HCT116 (cell line): ENCODE data around the gene EIF5AL1. TPM values are rescaled to one million over a fixed set of nuclear protein-coding genes. Genes with fewer than 3 reads are reported as not detected.
"Not testable (repeated sequence)": the region's sequence is repeated elsewhere in the genome, so short reads cannot be mapped to it uniquely, and the experiment has no call there.

Experiments
- ATAC-seq: fragments of 200-7000 bp; cut with Tn5 transposase; 2 replicates; pipeline ENCODE4 v1.9.1; 2020; ENCODE audit warnings: mild to moderate bottlenecking, moderate library complexity
- BruUV-seq: library from RNA; stranded (reverse); fragments of 400-500 nt; replicated peaks from 2 replicates; lab custom pipeline; 2021; lab: Mats Ljungman, UMichigan
- CTCF ChIA-PET: fragments of 300-600 bp; sonication (Branson Sonifier 250); formaldehyde crosslinking; loops from one replicate; lab custom pipeline; 2021; ENCODE audit warnings: antibody characterized with exemption; lab: Charles Lee
- POLR2A ChIA-PET: fragments of 300-600, 350-600 bp; sonication (Branson Sonifier 250); formaldehyde crosslinking; loops from one replicate; lab custom pipeline; 2021; ENCODE audit warnings: antibody characterized with exemption; lab: Charles Lee
- RAD21 ChIA-PET, 2 experiments: fragments of 300-600 bp; sonication (Branson Sonifier 250); formaldehyde crosslinking; loops; one replicate each; lab custom pipeline; 2023; ENCODE audit warnings: low total read pairs in 2 of 2; ENCODE audit not compliant: uncharacterized antibody in 2 of 2, unreplicated experiment in 2 of 2, low non-redundant PET in 1 of 2; lab: Charles Lee
- DNase-seq: peaks from one replicate; pipeline ENCODE4 v3.0.0-alpha.2; 2010; ENCODE audit warnings: low read depth, low spot score
- H2AFZ ChIP-seq: fragments of 200-600 bp; shearing (Covaris generic), sonication (generic); 2 replicates; pipeline ENCODE4 v1.6.1; 2017; ENCODE audit warnings: low read depth, mixed run types, mixed read lengths, antibody characterized with exemption, low read length; ENCODE audit not compliant: poor library complexity, severe bottlenecking
- H3K27ac ChIP-seq: 2 replicates; pipeline ENCODE4 v1.5.1; 2012; ENCODE audit warnings: low read depth, low read length
- H3K27me3 ChIP-seq: fragments of 200-600 bp; sonication (generic); 2 replicates; pipeline ENCODE4 v1.6.1; 2016; ENCODE audit warnings: mixed run types, low read length, mixed read lengths; ENCODE audit not compliant: insufficient read depth
- H3K36me3 ChIP-seq, 2 experiments: fragments of 200-500 bp in 1 of 2; fragments of 200-600 bp in 1 of 2; sonication (Bioruptor generic) in 1 of 2; sonication (generic) in 1 of 2; 2 replicates each; pipeline versions ENCODE4 v1.5.1 to v1.6.1; 2014 to 2016; ENCODE audit warnings: low read length in 2 of 2, inconsistent platforms in 1 of 2, mixed read lengths in 1 of 2, mixed run types in 1 of 2; ENCODE audit not compliant: insufficient read depth in 2 of 2, control insufficient read depth in 1 of 2
- H3K4me1 ChIP-seq, 2 experiments: fragments of 200-600 bp in 1 of 2; sonication (generic) in 1 of 2; 2 replicates each; pipeline versions ENCODE4 v1.5.1 to v1.6.1; 2012 to 2017; ENCODE audit warnings: low read length in 2 of 2, inconsistent platforms in 1 of 2, mild to moderate bottlenecking in 1 of 2, mixed read lengths in 1 of 2, mixed run types in 1 of 2, moderate library complexity in 1 of 2; ENCODE audit not compliant: insufficient read depth in 2 of 2, control insufficient read depth in 1 of 2
- H3K4me2 ChIP-seq: fragments of 200-600 bp; sonication (generic); 2 replicates; pipeline ENCODE4 v1.6.1; 2017; ENCODE audit warnings: mixed run types, low read length, mixed read lengths
- H3K4me3 ChIP-seq, 2 experiments: fragments of 200-600 bp in 1 of 2; sonication (generic) in 1 of 2; replicated peaks in 1 of 2; 2 replicates each; pipeline ENCODE4 v1.5.1; 2011 to 2016; ENCODE audit warnings: low read length in 2 of 2, control low read depth in 1 of 2, low read depth in 1 of 2, mild to moderate bottlenecking in 1 of 2, mixed read lengths in 1 of 2, mixed run types in 1 of 2
- H3K79me2 ChIP-seq: fragments of 200-600 bp; sonication (generic); 2 replicates; pipeline ENCODE4 v1.6.1; 2017; ENCODE audit warnings: mild to moderate bottlenecking, mixed run types, low read length, moderate library complexity, mixed read lengths; ENCODE audit not compliant: insufficient read depth
- H3K9ac ChIP-seq: fragments of 200-600 bp; sonication (generic); 2 replicates; pipeline ENCODE4 v1.6.1; 2016; ENCODE audit warnings: low read length, mixed read lengths
- H3K9me2 ChIP-seq: fragments of 200-600 bp; sonication (generic), shearing (Covaris generic); 2 replicates; pipeline ENCODE4 v1.6.1; 2017; ENCODE audit warnings: mixed run types, mild to moderate bottlenecking, moderate library complexity; ENCODE audit not compliant: insufficient read depth
- H3K9me3 ChIP-seq, 2 experiments: fragments of 200-500 bp in 1 of 2; fragments of 200-600 bp in 1 of 2; sonication (Bioruptor generic) in 1 of 2; sonication (generic) in 1 of 2; 2 replicates each; pipeline ENCODE4 v1.6.1; 2014 to 2017; ENCODE audit warnings: low read length in 2 of 2, mixed read lengths in 2 of 2, inconsistent platforms in 1 of 2, low read depth in 1 of 2, mild to moderate bottlenecking in 1 of 2, mixed run types in 1 of 2, moderate library complexity in 1 of 2; ENCODE audit not compliant: control insufficient read depth in 1 of 2, insufficient read depth in 1 of 2
- H4K20me1 ChIP-seq: fragments of 200-600 bp; sonication (generic), shearing (Covaris generic); 2 replicates; pipeline ENCODE4 v1.6.1; 2017; ENCODE audit warnings: mixed run types, mild to moderate bottlenecking, moderate library complexity; ENCODE audit not compliant: insufficient read depth
- CBX3 ChIP-seq: IDR thresholded peaks from 2 replicates; pipeline ENCODE4 v1.6.1; 2012; ENCODE audit warnings: low read depth
- CEBPB ChIP-seq: IDR thresholded peaks from 2 replicates; pipeline ENCODE4 v1.6.1; 2012; ENCODE audit warnings: low read depth
- ELF1 ChIP-seq: IDR thresholded peaks from 2 replicates; pipeline ENCODE4 v1.6.1; 2012; ENCODE audit warnings: low read depth, borderline replicate concordance
- RAD21 ChIP-seq: IDR thresholded peaks from 2 replicates; pipeline ENCODE4 v1.6.1; 2012; ENCODE audit warnings: low read depth, mild to moderate bottlenecking
- ZFX ChIP-seq: fragments of 450-650 bp; IDR thresholded peaks from 2 replicates; pipeline ENCODE4 v1.6.1; 2017
- intact Hi-C: fragments of 100-400 bp; cut with micrococcal nuclease; formaldehyde crosslinking; loops from 2 replicates; pipeline ENCODE4 v1.10.0; 2022
- total RNA-seq: library from RNA; stranded (reverse); gene quantifications from one replicate; pipeline ENCODE4 v1.2.1, GENCODE V29; 2021; ENCODE audit not compliant: unreplicated experiment
- TF ChIP-seq, protein P1 (sequence below): IDR thresholded peaks from 2 replicates; pipeline ENCODE4 v1.6.1; 2012; ENCODE audit warnings: low read depth

The EIF5AL1 gene
- total RNA-seq, 1 experiment from 2014 or later = 5.6 TPM

DNA sequence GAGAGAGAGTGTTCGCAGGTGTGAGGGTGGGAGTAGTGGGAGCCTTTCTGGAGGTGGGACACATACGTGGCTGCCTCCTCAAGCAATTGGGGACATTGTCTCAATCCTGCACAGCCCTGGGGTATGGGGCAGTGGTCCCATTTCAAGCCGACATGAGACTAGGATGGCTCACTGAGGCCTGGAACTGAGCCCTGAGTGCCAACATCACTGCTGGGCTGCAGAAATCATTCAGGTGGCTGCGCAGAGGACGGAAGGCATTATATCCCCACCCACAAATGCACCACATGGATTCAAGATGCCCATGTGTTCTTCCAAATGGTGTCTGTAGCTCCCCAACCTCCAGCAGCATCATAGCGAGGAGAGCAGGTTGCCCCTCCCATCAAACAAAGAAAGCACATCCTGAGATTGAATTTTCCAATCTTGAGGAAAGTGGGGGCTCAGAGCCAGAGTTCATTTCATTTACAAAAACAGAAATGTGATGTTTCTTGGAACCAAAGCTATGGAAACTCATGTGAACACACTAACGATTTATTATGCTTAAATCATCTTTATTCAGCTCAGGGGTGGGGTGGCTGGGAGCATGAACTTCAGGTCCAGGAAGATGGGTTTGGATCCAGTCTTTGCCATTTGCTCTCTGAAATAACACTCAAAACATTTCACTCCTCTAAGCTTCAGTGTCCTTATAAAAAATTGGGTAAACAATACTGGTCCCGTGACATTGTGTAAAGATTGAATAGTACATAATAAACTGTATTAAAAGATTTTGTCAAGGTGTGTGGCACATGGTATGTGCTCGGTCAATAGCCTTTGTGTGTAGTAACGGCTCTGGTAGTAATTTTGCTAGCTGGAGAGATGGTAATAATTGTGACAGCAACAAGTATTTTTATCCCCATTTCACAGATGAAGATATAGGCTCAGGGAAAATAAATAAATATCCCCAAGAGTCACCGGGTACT lies 43.3 kb downstream of the EIF5AL1 start:
- H4K20me1 ChIP-seq = no peaks in the 10 kb centered on the region
- POLR2A ChIA-PET = no interaction called here
- CTCF ChIA-PET = no interaction called here
- BruUV-seq = no TSS peak
- no peak overlapping the region for H3K4me2 ChIP-seq
- intact Hi-C loops = loop anchor here (1.0 kb wide), 1 partner anchor 59 kb away; no protein-coding TSS in a partner anchor
- no peak for TF ChIP-seq RAD21
- no peak for TF ChIP-seq ZFX
- TF ChIP-seq ELF1 = no peak
- no peak for TF ChIP-seq CEBPB
- TF ChIP-seq, protein P1, sequence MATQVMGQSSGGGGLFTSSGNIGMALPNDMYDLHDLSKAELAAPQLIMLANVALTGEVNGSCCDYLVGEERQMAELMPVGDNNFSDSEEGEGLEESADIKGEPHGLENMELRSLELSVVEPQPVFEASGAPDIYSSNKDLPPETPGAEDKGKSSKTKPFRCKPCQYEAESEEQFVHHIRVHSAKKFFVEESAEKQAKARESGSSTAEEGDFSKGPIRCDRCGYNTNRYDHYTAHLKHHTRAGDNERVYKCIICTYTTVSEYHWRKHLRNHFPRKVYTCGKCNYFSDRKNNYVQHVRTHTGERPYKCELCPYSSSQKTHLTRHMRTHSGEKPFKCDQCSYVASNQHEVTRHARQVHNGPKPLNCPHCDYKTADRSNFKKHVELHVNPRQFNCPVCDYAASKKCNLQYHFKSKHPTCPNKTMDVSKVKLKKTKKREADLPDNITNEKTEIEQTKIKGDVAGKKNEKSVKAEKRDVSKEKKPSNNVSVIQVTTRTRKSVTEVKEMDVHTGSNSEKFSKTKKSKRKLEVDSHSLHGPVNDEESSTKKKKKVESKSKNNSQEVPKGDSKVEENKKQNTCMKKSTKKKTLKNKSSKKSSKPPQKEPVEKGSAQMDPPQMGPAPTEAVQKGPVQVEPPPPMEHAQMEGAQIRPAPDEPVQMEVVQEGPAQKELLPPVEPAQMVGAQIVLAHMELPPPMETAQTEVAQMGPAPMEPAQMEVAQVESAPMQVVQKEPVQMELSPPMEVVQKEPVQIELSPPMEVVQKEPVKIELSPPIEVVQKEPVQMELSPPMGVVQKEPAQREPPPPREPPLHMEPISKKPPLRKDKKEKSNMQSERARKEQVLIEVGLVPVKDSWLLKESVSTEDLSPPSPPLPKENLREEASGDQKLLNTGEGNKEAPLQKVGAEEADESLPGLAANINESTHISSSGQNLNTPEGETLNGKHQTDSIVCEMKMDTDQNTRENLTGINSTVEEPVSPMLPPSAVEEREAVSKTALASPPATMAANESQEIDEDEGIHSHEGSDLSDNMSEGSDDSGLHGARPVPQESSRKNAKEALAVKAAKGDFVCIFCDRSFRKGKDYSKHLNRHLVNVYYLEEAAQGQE = no peak
- TF ChIP-seq CBX3 = no peak
- TF ChIP-seq, all 23 proteins: peak for 0
- no peak overlapping the region for H3K27ac ChIP-seq
- H2AFZ ChIP-seq = no peak overlapping the region
- H3K9me3 ChIP-seq = no peaks in the 10 kb centered on the region
- no peaks in the 10 kb centered on the region for H3K36me3 ChIP-seq
- no peak for ATAC-seq
- H3K9me2 ChIP-seq = no peaks in the 10 kb centered on the region
- no peak overlapping the region for H3K4me3 ChIP-seq
- no peak for DNase-seq
- no peak overlapping the region for H3K9ac ChIP-seq
- RAD21 ChIA-PET = no interaction called here
- H3K27me3 ChIP-seq = no peaks in the 10 kb centered on the region
- no peaks in the 10 kb centered on the region for H3K79me2 ChIP-seq
- no peaks in the 10 kb centered on the region for H3K4me1 ChIP-seq

DNA sequence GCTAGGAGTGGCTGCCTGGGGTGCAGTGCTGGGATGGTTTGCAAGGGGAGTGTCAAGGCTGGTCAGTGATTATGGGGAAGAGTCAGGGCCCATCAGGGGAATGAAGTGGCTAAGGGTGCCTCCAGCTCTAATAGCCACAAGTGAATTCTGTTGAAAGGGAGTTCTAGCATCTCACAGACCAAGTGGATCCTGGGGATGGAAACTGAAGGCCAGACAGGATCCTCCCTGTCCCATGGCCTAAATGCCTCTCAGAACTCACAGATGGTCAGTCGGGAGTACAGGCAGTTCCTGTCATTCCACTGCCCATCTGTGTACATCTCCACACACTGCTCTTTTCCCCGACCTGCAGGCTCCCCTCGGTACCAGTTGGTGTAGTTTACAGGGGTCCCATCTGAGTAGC lies 44.6 kb downstream of the EIF5AL1 start:
- H3K27me3 ChIP-seq, H3K4me1 ChIP-seq, H2AFZ ChIP-seq, H4K20me1 ChIP-seq, H3K9me2 ChIP-seq, CTCF ChIA-PET, H3K79me2 ChIP-seq, RAD21 ChIA-PET, H3K9ac ChIP-seq, H3K27ac ChIP-seq, H3K4me2 ChIP-seq, BruUV-seq, H3K4me3 ChIP-seq, H3K36me3 ChIP-seq, ATAC-seq, DNase-seq, H3K9me3 ChIP-seq, POLR2A ChIA-PET: not testable (repeated sequence)
- intact Hi-C loops = loop anchor here (1.0 kb wide), 1 partner anchor 57 kb away; no protein-coding TSS in a partner anchor
